ENCODE measurements around the gene ATG9A.

DNA sequence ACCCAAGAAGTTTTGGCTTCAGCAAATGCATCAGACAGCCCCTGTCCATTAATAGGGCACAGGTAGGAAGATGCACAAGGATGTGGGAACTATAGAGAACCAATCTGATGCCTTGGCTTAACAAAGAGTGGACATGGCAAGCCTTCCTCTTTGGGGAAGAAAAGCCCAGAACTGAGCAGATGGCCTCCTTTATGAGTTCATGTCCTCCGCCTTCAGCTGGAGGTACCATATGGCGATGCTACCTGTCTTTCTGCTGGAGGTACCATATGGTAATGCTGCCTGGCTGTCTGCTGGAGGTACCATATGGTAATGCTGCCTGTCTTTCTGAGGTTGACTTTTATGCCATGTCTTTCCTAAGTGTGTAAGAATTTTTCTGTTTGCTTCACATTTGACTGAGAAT lies 45.3 kb downstream of the ATG9A start:
- no peak for TF ChIP-seq SNAI2 (CRISPR knock-in tag; IDR thresholded peaks at IDR 0.05)
- no peak for TF ChIP-seq ARNTL (CRISPR knock-in tag; IDR thresholded peaks at IDR 0.05; ENCODE audit: borderline replicate concordance, low read depth)
- TF ChIP-seq RARB (CRISPR knock-in tag; IDR thresholded peaks at IDR 0.05), result no peak
- no peak for TF ChIP-seq ESRRG (CRISPR knock-in tag; IDR thresholded peaks at IDR 0.05)
- TF ChIP-seq, protein P1, sequence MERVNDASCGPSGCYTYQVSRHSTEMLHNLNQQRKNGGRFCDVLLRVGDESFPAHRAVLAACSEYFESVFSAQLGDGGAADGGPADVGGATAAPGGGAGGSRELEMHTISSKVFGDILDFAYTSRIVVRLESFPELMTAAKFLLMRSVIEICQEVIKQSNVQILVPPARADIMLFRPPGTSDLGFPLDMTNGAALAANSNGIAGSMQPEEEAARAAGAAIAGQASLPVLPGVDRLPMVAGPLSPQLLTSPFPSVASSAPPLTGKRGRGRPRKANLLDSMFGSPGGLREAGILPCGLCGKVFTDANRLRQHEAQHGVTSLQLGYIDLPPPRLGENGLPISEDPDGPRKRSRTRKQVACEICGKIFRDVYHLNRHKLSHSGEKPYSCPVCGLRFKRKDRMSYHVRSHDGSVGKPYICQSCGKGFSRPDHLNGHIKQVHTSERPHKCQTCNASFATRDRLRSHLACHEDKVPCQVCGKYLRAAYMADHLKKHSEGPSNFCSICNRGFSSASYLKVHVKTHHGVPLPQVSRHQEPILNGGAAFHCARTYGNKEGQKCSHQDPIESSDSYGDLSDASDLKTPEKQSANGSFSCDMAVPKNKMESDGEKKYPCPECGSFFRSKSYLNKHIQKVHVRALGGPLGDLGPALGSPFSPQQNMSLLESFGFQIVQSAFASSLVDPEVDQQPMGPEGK (CRISPR knock-in tag; IDR thresholded peaks at IDR 0.05; ENCODE audit: borderline replicate concordance), result no peak
- no peak for TF ChIP-seq ZNF70 (CRISPR knock-in tag; IDR thresholded peaks at IDR 0.05)
- TF ChIP-seq, protein P2, sequence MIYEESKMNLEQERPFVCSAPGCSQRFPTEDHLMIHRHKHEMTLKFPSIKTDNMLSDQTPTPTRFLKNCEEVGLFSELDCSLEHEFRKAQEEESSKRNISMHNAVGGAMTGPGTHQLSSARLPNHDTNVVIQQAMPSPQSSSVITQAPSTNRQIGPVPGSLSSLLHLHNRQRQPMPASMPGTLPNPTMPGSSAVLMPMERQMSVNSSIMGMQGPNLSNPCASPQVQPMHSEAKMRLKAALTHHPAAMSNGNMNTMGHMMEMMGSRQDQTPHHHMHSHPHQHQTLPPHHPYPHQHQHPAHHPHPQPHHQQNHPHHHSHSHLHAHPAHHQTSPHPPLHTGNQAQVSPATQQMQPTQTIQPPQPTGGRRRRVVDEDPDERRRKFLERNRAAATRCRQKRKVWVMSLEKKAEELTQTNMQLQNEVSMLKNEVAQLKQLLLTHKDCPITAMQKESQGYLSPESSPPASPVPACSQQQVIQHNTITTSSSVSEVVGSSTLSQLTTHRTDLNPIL (CRISPR knock-in tag; IDR thresholded peaks at IDR 0.05; ENCODE audit: low read depth), result no peak
- TF ChIP-seq, protein P3, sequence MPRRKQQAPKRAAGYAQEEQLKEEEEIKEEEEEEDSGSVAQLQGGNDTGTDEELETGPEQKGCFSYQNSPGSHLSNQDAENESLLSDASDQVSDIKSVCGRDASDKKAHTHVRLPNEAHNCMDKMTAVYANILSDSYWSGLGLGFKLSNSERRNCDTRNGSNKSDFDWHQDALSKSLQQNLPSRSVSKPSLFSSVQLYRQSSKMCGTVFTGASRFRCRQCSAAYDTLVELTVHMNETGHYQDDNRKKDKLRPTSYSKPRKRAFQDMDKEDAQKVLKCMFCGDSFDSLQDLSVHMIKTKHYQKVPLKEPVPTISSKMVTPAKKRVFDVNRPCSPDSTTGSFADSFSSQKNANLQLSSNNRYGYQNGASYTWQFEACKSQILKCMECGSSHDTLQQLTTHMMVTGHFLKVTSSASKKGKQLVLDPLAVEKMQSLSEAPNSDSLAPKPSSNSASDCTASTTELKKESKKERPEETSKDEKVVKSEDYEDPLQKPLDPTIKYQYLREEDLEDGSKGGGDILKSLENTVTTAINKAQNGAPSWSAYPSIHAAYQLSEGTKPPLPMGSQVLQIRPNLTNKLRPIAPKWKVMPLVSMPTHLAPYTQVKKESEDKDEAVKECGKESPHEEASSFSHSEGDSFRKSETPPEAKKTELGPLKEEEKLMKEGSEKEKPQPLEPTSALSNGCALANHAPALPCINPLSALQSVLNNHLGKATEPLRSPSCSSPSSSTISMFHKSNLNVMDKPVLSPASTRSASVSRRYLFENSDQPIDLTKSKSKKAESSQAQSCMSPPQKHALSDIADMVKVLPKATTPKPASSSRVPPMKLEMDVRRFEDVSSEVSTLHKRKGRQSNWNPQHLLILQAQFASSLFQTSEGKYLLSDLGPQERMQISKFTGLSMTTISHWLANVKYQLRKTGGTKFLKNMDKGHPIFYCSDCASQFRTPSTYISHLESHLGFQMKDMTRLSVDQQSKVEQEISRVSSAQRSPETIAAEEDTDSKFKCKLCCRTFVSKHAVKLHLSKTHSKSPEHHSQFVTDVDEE (CRISPR knock-in tag; IDR thresholded peaks at IDR 0.05), result no peak
- TF ChIP-seq ZNF8 (CRISPR knock-in tag; IDR thresholded peaks at IDR 0.05), result no peak
- TF ChIP-seq TCF4 (CRISPR knock-in tag; IDR thresholded peaks at IDR 0.05; ENCODE audit: borderline replicate concordance), result no peak
- TF ChIP-seq, protein P4, sequence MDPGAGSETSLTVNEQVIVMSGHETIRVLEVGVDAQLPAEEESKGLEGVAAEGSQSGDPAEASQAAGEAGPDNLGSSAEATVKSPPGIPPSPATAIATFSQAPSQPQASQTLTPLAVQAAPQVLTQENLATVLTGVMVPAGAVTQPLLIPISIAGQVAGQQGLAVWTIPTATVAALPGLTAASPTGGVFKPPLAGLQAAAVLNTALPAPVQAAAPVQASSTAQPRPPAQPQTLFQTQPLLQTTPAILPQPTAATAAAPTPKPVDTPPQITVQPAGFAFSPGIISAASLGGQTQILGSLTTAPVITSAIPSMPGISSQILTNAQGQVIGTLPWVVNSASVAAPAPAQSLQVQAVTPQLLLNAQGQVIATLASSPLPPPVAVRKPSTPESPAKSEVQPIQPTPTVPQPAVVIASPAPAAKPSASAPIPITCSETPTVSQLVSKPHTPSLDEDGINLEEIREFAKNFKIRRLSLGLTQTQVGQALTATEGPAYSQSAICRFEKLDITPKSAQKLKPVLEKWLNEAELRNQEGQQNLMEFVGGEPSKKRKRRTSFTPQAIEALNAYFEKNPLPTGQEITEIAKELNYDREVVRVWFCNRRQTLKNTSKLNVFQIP (CRISPR knock-in tag; IDR thresholded peaks at IDR 0.05; ENCODE audit: borderline replicate concordance, low read depth), result no peak
- no peak for TF ChIP-seq TOX (CRISPR knock-in tag; IDR thresholded peaks at IDR 0.05; ENCODE audit: borderline replicate concordance)
